HS-5 (cell line): ENCODE results near the gene NONO.
A peak's percentile ranks its signal among the peaks of the same experiment; 100 is the strongest.
"Not testable (repeated sequence)": the region's sequence is repeated elsewhere in the genome, so short reads cannot be mapped to it uniquely, and the experiment has no call there.

Source experiments
- DNase-seq: peaks from one replicate; pipeline ENCODE4 v3.0.0-alpha.2; 2012; ENCODE audit warnings: low read depth

NONO gene

DNA sequence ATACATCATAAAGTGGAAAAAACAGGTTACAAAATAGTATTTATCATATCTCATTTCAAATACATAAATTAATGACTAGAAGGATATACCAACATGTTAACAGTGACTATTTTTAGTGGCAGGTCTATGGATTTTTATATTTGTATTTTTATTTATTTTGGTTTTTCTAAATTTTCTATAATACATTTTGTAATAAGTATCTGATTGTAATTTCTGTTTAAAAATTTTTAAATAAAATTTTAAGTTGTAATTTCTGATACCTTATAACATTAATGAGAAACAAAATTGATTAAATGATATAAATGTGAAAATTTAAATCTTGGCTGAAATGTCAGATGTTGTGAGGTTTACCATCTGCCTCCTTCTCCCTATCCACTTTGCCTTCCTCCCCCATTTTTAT is 2.5 kb downstream of the NONO start:
- no peak for DNase-seq

DNA sequence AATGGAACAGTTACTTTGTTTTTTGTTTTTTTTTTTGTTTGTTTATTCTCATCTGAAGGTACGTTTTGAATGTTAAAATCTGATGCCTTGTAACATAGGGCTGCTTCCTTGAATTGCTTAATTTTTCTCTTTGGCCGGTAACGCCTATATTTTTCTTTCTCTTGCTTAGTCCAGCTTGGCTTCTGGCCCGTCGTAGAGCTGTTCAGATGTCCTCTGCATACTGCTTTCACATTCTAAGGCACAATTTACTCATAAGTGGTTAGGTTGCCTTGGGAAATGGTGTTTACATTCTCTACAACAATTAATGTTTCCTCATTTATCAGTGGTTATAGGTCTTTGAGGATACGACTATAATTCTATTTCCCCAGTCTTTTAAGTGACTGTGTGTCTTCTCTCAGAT is 7.9 kb downstream of the NONO start:
- DNase-seq: no peak

DNA sequence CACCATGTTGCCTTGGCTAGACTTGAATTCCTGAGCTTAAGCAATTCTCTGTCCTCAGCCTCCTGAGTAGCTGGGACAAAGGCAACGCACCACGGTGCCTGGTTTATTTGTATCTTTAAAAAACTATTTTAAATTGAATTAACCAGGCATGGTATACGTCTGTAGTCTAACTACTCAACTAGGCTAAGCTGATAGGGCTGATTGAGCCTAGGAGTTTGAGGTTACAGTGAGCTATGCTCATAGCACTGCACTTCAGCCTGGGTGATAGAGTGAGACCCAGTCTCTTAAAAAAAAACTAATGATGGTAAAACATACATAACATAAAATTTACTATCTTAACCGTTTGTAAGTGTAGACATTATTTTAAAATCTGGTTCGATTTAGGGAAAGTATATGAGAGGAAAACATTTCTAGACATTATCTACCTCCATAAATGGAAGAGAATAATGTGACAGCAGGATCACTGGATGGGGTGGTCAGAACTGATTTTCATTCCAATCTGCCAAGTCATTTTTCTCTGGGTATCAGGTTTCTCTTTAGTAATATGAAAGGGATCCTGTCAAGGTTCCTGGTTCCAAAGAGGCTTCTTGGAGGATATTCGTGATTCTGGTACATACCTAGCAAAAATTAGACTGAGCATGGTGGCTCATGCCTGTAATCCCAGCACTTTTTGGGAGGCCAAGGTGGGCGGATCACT is 9.4 kb downstream of the NONO start:
- DNase-seq: peak; percentile 16

DNA sequence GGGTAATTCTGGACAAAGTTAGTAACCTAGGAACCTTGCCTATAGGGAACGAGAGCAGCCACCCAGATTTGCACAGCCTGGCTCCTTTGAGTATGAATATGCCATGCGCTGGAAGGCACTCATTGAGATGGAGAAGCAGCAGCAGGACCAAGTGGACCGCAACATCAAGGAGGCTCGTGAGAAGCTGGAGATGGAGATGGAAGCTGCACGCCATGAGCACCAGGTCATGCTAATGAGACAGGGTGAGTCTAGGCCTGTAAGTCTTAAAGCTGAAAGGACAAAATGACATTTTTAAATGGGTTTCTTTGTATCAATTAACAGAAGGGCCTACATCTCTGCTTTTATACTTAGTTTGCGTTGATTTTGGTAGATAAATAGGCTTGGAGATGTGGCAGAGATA is 13.4 kb downstream of the NONO start:
- no peak for DNase-seq

DNA sequence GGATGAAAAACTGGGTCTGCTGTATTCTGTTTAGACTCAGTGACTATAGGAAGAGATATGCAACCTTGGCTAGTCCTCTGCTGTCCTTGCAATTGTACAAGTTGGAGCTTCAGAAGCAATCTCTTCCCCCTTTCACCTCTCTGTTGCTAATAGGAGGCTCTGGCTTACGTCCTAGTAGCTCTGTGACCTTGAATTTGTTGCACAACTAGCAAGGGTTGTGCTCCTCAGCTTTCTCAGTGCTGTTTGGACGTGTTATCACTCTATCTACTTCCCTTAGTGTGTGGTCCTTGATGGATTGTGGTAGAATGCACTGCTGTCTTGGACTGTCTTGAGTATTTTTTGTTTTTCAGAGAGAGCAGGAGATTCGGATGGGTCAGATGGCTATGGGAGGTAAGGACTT is 14.7 kb downstream of the NONO start:
- no peak for DNase-seq

DNA sequence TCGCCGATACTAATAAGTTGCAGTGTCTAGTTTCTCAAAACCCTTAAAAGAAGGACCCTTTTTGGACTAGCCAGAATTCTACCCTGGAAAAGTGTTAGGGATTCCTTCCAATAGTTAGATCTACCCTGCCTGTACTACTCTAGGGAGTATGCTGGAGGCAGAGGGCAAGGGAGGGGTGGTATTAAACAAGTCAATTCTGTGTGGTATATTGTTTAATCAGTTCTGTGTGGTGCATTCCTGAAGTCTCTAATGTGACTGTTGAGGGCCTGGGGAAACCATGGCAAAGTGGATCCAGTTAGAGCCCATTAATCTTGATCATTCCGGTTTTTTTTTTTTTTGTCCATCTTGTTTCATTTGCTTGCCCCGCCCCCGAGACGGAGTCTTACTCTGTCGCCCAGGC is 16.6 kb downstream of the NONO start:
- DNase-seq: not testable (repeated sequence)

DNA sequence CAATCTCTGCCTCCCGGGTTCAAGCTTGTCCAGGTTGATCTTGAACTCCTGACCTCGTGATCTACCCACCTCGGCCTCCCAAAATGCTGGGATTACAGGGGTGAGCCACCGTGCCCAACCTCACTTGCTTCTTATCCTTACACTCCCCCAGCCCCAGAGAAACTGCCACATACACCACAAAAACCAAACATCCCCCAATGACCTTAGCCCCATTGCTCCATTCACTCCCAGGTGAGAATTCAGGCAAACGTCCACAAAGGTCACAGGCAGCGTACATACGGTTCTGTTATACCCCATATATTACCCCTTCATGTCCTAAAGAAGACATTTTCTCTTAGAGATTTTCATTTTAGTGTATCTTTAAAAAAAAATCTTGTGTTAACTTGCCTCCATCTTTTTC is 17.1 kb downstream of the NONO start:
- DNase-seq: not testable (repeated sequence)

DNA sequence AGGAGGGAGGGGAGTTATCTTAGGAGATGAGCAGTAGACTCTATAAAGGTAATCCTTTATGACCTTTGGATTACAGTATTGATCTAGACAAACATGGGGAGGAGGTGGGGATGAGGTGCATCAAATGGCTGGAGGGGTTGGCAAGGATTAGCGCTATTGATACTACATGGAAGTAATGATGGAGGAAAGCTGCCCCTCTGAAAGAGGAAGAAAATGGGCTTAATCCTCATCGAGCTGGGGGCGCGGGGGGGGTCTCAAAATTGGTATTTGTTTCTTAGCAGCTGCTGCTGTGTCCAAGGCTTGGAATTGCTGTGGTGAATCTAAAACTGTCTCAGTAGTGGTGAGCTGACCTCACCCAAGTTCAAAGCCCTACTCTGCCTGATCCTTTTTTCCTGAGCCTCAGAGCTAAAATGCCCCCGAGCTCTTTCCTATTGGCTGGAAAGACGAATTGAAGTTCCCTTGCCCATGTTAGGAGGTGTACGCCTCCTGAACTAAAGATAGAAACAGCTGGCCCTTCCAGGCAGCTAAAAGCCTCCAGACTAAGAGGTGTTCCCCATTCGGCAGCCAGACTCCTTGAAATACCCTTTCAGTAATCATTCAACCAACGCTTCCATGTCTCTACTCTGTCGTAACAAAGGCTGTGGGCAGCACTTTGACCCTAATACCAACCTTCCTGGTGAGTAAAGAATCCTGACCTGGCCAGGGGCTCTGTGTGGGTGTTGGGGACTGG is 17.9 kb downstream of the NONO start, which contains the start of gene ITGB1BP2:
ITGB1BP2 (plus strand) TSS at position 556 of the 730 bp plus-strand sequence; CDS start at position 613, 57 bp downstream.
- no peak for DNase-seq

DNA sequence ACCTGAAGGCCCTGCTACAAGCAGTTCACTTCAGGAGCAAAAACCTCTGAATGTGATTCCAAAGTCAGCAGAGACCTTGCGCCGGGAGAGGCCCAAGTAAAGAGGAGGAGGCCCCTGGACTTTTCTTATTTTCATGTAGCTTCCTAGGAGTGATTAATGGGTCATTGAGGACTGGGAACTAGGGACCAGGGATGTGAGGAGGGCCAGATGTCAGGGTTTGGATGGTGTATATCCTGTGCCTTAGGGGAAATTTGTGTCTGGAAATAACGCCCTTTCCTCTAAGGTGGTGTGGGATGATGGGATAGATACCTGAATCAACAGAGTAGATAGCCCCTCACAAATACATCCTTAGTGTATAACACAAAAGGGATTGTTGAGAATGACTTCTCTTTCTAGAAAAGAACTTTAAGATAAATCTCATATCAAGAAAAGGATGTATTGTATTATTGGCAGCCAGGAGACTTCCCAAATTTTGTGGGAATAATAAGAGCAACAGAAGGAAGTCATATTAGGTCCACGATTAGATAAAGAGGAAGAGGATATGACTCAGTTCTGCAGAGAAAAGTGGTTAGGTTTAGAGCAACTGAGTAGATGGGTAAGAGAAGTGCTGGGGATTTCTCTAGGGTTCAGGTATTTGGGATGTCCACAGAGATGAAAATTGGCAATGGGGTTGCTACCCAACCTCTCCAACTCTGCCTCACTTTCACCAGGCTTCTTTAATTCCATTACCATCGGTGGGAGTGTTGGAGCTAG is 19.2 kb downstream of the NONO start:
- DNase-seq: no peak

DNA sequence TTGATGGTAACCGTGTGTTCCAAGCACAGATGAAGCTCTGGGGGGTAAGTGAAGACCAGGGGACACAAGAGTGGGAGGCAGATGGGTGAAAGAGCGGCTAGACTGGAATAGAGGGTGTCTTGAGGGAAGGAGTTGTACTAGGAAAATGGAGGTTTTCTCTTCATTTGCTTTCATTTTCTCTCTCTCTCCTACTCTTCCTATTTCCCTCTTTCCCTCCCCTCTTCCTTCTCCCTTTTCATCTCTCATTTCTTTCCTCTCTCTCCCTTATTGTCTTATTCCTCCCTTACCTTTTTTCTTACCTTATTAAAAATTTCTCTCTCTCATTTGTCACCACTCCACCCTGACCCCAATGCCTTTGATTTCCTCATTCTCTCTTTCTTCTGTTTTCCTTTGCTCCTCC is 21.1 kb downstream of the NONO start:
- no peak for DNase-seq

DNA sequence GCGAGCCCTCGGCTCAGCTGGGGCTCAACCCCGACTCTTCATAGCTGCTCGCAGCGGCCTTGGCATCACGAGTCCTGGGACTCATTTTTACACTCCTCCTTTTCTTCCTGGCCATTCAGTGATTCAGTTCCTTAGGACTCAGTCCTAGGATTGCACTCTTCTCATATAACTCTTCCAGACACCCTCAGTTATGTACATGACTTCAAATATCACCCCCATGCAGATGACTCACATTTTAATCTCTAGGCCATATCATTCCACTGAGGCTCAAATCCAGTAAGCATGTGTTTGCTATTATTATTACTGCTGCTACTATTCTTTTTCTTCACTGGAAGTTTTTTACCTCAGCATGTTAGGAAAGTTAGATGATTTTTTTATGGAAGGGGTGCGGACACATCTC is 32.5 kb downstream of the NONO start:
- DNase-seq: no peak

DNA sequence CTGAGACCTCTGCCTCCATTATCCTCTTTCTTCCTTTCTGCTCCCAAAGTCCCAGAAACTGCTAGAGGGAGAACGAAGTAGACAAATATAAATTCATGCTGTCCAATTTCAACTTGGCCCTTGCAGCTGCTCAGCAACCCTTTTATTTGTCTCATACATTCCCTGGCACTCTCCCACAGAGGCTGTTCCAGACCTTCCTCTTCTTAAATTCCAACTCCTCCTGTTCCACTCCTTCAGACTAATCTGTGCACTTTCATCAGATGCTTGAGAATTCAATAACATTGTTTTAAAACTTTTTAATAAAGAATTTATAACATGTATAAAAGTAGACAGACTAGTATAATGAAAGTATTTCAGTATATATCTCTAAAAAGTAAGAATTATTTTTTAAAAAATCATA is 33.5 kb downstream of the NONO start:
- not testable (repeated sequence) for DNase-seq

DNA sequence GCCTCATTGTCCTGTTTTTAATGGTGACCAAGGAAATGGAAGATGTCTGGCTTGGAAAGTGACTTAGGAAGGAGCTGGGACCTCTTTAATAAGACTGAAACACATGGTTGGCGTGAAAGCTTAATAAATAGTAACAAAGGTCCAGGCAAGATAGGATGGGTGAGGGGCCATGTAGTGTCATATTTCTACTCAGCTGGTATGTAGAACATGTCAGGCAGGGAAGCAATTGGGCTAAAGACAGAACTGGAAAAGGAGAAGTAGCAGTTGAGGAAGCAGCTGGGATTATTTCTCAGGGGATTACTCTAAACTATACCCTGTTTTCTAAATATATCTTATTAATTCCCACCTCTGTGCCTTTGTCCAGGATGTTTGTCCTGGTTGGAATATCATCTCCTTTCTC is 36.7 kb downstream of the NONO start:
- DNase-seq: no peak

DNA sequence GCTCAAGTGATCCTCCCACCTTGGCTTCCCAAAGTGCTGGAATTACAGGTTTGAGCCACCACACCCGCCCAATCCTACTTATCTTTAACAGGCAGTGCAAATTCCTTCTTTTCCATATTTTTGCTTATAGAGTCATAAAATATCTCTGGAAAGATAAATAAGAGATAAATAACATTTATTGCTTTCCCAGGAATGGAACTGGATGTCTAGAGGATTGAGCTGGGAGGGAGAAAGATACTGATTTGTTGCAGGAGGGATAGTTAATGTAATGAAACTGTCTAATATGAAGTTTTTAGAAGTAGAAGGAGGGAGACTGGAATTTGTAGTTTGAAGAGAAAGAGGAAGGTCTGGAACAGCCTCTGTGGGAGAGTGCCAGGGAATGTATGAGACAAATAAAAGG is 38.3 kb downstream of the NONO start:
- DNase-seq: no peak

DNA sequence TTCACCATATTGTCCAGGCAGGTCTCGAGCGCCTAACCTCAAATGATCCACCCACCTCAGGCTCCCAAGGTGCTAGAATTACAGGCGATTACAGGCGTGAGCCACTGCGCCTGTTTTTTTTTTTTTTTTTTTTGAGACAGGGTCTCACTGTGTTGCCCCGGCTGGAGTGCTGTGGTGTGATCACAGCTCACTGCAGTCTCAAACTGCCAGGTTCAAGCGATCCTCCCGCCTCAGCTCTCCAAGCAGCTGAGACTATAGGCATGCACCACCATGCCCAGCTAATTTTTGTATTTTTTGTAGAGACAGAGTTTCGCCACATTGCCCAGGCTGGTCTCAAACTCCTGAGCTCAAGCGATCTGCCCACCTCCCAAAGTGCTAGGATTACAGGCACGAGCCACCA is 41.0 kb downstream of the NONO start:
- not testable (repeated sequence) for DNase-seq

DNA sequence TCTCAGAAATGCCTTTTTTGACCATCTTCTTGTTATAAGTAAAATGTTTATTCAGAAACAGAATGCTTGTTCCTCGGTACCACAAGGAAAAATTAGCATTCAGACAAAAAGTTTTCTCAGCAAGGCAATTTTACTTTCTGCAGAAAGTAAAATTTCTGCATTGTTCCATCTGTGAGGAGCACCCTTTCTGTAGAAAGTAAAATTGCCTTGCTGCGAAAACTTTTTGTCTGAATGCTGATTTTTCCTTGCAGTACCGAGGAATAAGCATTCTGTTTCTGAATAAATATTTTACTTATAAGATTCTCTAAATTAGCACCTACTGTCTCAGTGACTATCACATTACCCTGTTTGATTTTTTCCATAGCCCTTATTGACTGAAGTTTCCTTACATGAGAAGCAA is 43.0 kb downstream of the NONO start:
- no peak for DNase-seq

DNA sequence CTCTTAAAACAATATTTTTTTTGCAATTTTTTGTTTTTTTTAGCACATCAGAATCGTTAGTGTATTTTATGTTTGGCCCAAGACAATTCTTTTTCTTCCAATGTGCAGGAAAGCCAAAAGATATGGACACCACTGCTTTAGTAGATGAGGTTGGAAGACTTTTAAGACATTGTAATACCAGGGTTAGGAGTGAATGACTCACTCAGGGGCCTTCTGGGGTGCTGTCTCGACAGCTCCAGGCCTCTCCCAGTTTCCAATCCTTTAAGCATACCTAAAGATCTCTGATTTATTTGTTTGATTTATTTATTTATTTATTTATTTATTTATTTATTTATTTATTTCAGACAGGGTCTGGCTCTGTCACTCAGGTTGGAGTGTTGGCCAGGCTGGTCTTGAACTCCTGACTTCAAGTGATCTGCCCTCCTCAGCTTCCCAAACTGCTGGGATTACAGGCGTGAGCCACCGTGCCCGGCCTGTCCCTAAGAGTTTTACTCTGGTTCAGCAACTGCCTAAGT is 65.8 kb downstream of the NONO start:
- DNase-seq: not testable (repeated sequence)

DNA sequence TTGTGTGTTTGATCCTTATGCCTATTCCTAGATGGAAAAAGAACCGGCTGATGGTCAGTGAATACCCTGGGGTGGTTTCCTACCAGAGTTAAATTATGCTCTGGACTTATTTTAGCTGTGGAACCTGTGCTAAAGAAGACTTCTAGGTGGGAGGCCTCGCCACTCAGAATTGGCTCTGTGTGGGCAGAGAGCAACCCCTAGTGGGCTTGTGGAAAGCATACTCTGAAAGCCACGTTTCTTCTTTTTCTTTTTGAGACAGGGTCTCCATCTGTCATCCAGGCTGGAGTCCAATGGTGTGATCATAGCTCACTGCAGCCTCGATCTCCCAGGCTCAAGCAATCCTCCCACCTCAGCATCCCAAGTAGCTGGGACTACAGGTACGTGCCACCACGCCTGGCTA is 66.4 kb downstream of the NONO start:
- DNase-seq: not testable (repeated sequence)
